HG02938 (cell line): ENCODE measurements around the gene USP21.
A peak's percentile ranks its signal among the peaks of the same experiment; 100 is the strongest.

Experiments used
- ATAC-seq: cut with Tn5 transposase; IDR thresholded peaks from one replicate; pipeline ENCODE4 v1.9.1; 2021; ENCODE audit warnings: mild to moderate bottlenecking, moderate library complexity; ENCODE audit not compliant: unreplicated experiment

The USP21 gene

GRCh38 chr1:161209790-161210409 lies 50.6 kb downstream of the USP21 start:
- peak; percentile 64 for ATAC-seq

- no peak for ATAC-seq
These were observed 55.1 kb downstream of the USP21 start for GRCh38 chr1:161214369-161214768.

- no peak for ATAC-seq
These were observed 55.8 kb downstream of the USP21 start, which contains the start of gene FCER1G for GRCh38 chr1:161215076-161215475. TSS of gene FCER1G (plus strand) at chr1:161215295. CDS start at chr1:161215322, 27 bp downstream.
